Keratinocyte (primary cell): ENCODE measurements around the gene KRT37. TPM values are rescaled to one million over a fixed set of nuclear protein-coding genes. Genes with fewer than 3 reads are reported as not detected.

Source experiments
- DNase-seq: peaks from one replicate; pipeline ENCODE4 v3.0.0-alpha.2; 2011; ENCODE audit warnings: low read depth, missing footprints, low spot score
- FAIRE-seq: peaks from 2 replicates; lab custom pipeline; 2011; peaks lifted over from hg19 to GRCh38; lab: Jason Lieb, UNC
- H2AFZ ChIP-seq: 2 replicates; pipeline ENCODE4 v1.6.0; 2012; ENCODE audit warnings: low read length, control low read depth, inconsistent platforms; ENCODE audit not compliant: control insufficient read depth
- H3K27ac ChIP-seq: 2 replicates; pipeline ENCODE4 v1.5.1; 2011; ENCODE audit warnings: low read length; ENCODE audit not compliant: control insufficient read depth, insufficient read depth
- H3K27me3 ChIP-seq: 3 replicates; pipeline ENCODE4 v1.6.0; 2011; ENCODE audit warnings: low read length; ENCODE audit not compliant: control insufficient read depth, insufficient read depth; ENCODE audit errors: extremely low read depth
- H3K36me3 ChIP-seq, 2 experiments: 2 replicates in 1 of 2; 3 replicates in 1 of 2; pipeline ENCODE4 v1.5.1; 2011; ENCODE audit warnings: low read length in 2 of 2, mild to moderate bottlenecking in 1 of 2; ENCODE audit not compliant: control insufficient read depth in 2 of 2, insufficient read depth in 2 of 2; ENCODE audit errors: extremely low read depth in 1 of 2
- H3K4me1 ChIP-seq: 3 replicates; pipeline ENCODE4 v1.5.1; 2011; ENCODE audit warnings: low read length; ENCODE audit not compliant: control insufficient read depth, insufficient read depth; ENCODE audit errors: extremely low read depth
- H3K4me2 ChIP-seq: 3 replicates; pipeline ENCODE4 v1.6.0; 2011; ENCODE audit warnings: low read depth, low read length; ENCODE audit not compliant: control insufficient read depth, insufficient read depth; ENCODE audit errors: extremely low read depth
- H3K4me3 ChIP-seq, 3 experiments: fragments of 200-600 bp in 1 of 3; sonication (generic) in 1 of 3; 2 replicates in 2 of 3; 3 replicates in 1 of 3; pipeline ENCODE4 v1.5.1; 2011 to 2016; ENCODE audit warnings: low read length in 3 of 3, mild to moderate bottlenecking in 3 of 3, control low read depth in 2 of 3, inconsistent platforms in 1 of 3, low read depth in 1 of 3, mixed read lengths in 1 of 3, mixed run types in 1 of 3, moderate library complexity in 1 of 3; ENCODE audit not compliant: control insufficient read depth in 2 of 3, insufficient read depth in 2 of 3; ENCODE audit errors: extremely low read depth in 1 of 3
- H3K79me2 ChIP-seq: 2 replicates; pipeline ENCODE4 v1.6.0; 2012; ENCODE audit warnings: low read length; ENCODE audit not compliant: control insufficient read depth, insufficient read depth
- H3K9ac ChIP-seq: 3 replicates; pipeline ENCODE4 v1.6.0; 2011; ENCODE audit warnings: low read length; ENCODE audit not compliant: control insufficient read depth, insufficient read depth; ENCODE audit errors: extremely low read depth
- H3K9me1 ChIP-seq: 3 replicates; pipeline ENCODE4 v1.6.0; 2011; ENCODE audit warnings: low read length; ENCODE audit not compliant: control insufficient read depth, insufficient read depth; ENCODE audit errors: extremely low read depth
- H3K9me3 ChIP-seq: 2 replicates; pipeline ENCODE4 v1.5.1; 2012; ENCODE audit warnings: low read depth, low read length; ENCODE audit not compliant: control insufficient read depth
- H4K20me1 ChIP-seq: 3 replicates; pipeline ENCODE4 v1.6.0; 2011; ENCODE audit warnings: low read length; ENCODE audit not compliant: control insufficient read depth, insufficient read depth; ENCODE audit errors: extremely low read depth
- EZH2 ChIP-seq: IDR thresholded peaks from one replicate; pipeline ENCODE4 v1.6.1; 2012; ENCODE audit warnings: inconsistent platforms, mild to moderate bottlenecking, low read length, moderate library complexity
- dilution Hi-C: fragments of 300-500 bp; cut with MboI; formaldehyde crosslinking; loops from one replicate; pipeline ENCODE4 v1.7.0; 2020; ENCODE audit warnings: low sequenced_read_pairs; ENCODE audit not compliant: extremely low pct_ligation_motif_present
- polyA plus RNA-seq, 5 experiments: library from polyadenylated mRNA; depleted of rRNA in 3 of 5; stranded (reverse) in 3 of 5; stranded (forward) in 1 of 5; unstranded in 1 of 5; fragments of >200 nt; gene quantifications; 1 replicate in 1 of 5; 2 replicates in 3 of 5; 3 replicates in 1 of 5; pipeline versions ENCODE4 v1.2.1 to v1.2.3, GENCODE V29; 2011 to 2012; ENCODE audit warnings: missing spikeins in 2 of 5, low read depth in 1 of 5, low replicate concordance in 1 of 5
- TF ChIP-seq, protein P1 (sequence below), 3 experiments: IDR thresholded peaks in 1 of 3; conservative IDR thresholded peaks in 1 of 3; optimal IDR thresholded peaks in 1 of 3; 2 replicates in 2 of 3; 3 replicates in 1 of 3; pipeline versions ENCODE3 to v1.5.1; 2011; ENCODE audit warnings: low read length in 3 of 3, mild to moderate bottlenecking in 3 of 3, moderate library complexity in 2 of 3, control low read depth in 1 of 3, inconsistent platforms in 1 of 3; ENCODE audit not compliant: insufficient read depth in 2 of 3; ENCODE audit errors: extremely low read depth in 1 of 3

The KRT37 gene
- polyA plus RNA-seq, 1 donor (not counting 4 experiments of a cell fraction or from before 2014, with no cell fraction given) = 0.08 TPM

DNA sequence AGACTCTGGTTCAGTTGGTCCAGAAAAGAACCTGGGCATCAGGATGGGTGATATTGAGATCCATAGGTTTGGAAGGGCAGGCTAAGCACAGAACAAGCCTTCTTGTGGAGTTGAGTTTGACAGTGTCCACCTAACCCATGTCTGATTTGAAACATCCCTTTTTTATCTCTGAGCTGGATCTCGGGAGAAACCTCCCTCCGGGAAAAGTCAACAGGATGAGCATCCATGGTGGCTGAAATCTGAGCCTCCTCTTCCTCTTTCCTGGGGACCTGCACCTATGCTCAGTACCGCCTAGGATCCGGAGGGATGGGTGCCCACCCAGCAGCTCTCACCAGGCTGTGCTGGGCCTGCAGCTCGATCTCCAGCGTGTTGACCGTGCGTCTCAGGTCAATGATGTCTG is 39.4 kb upstream of the KRT37 start:
- dilution Hi-C loops = no loop called here
- H3K36me3 ChIP-seq = no peaks in the 10 kb centered on the region
- no peaks in the 10 kb centered on the region for H3K9me1 ChIP-seq
- FAIRE-seq (no peak), DNase-seq (no peak)
- H3K27me3 ChIP-seq = no peaks in the 10 kb centered on the region
- H3K27ac ChIP-seq = no peak overlapping the region
- H3K9me3 ChIP-seq = no peaks in the 10 kb centered on the region
- no peak overlapping the region for H2AFZ ChIP-seq
- H3K79me2 ChIP-seq = no peaks in the 10 kb centered on the region
- no peak overlapping the region for H3K4me2 ChIP-seq
- H3K4me1 ChIP-seq = peaks cover 16% of the 10 kb centered on the region
- no peaks in the 10 kb centered on the region for H4K20me1 ChIP-seq
- TF ChIP-seq EZH2 = no peak
- TF ChIP-seq, protein P1, sequence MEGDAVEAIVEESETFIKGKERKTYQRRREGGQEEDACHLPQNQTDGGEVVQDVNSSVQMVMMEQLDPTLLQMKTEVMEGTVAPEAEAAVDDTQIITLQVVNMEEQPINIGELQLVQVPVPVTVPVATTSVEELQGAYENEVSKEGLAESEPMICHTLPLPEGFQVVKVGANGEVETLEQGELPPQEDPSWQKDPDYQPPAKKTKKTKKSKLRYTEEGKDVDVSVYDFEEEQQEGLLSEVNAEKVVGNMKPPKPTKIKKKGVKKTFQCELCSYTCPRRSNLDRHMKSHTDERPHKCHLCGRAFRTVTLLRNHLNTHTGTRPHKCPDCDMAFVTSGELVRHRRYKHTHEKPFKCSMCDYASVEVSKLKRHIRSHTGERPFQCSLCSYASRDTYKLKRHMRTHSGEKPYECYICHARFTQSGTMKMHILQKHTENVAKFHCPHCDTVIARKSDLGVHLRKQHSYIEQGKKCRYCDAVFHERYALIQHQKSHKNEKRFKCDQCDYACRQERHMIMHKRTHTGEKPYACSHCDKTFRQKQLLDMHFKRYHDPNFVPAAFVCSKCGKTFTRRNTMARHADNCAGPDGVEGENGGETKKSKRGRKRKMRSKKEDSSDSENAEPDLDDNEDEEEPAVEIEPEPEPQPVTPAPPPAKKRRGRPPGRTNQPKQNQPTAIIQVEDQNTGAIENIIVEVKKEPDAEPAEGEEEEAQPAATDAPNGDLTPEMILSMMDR (optimal IDR thresholded peaks at IDR 0.05 in 1 of 3, IDR thresholded peaks at IDR 0.05 in 1 of 3, conservative IDR thresholded peaks at IDR 0.05 in 1 of 3; ENCODE audit: extremely low read depth in 1 of 3, insufficient read depth in 2 of 3, low read length in 3 of 3) = no peak
- H3K4me3 ChIP-seq = no peak overlapping the region
- no peak overlapping the region for H3K9ac ChIP-seq

DNA sequence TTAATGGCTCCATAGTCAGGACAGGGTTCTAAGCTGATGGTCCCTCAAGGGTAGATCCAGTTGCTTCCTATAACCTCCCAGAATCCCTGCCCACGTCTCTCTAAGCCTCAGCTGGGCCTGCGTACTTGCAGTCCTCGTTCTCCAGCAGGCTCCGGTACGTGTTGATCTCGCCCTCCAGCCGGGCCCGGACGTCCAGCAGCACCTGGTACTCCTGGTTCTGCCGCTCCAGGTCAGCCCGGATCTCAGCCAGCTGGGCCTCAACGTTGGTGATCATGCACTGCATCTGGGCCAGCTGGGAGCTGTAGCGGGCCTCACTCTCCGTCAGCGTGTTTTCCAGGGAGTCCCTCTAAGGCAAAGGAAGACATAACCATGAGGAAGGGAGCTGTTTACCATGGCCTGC is 38.3 kb upstream of the KRT37 start:
- H4K20me1 ChIP-seq = no peaks in the 10 kb centered on the region
- dilution Hi-C loops = no loop called here
- H3K27ac ChIP-seq = no peak overlapping the region
- H3K4me2 ChIP-seq = no peak overlapping the region
- no peak overlapping the region for H2AFZ ChIP-seq
- no peaks in the 10 kb centered on the region for H3K79me2 ChIP-seq
- FAIRE-seq (no peak), DNase-seq (no peak)
- H3K36me3 ChIP-seq = no peaks in the 10 kb centered on the region
- peaks cover 16% of the 10 kb centered on the region for H3K4me1 ChIP-seq
- TF ChIP-seq, protein P1 (optimal IDR thresholded peaks at IDR 0.05 in 1 of 3, IDR thresholded peaks at IDR 0.05 in 1 of 3, conservative IDR thresholded peaks at IDR 0.05 in 1 of 3; ENCODE audit: extremely low read depth in 1 of 3, insufficient read depth in 2 of 3, low read length in 3 of 3) = no peak
- no peak for TF ChIP-seq EZH2
- H3K4me3 ChIP-seq = no peak overlapping the region
- H3K9ac ChIP-seq = no peak overlapping the region
- H3K9me3 ChIP-seq = no peaks in the 10 kb centered on the region
- H3K9me1 ChIP-seq = no peaks in the 10 kb centered on the region
- H3K27me3 ChIP-seq = no peaks in the 10 kb centered on the region
